HepG2 (cell line): ENCODE measurements around the gene ESYT3. TPM values are rescaled to one million over a fixed set of nuclear protein-coding genes. Genes with fewer than 3 reads are reported as not detected.

Source experiments
- ATAD3A ChIP-seq: sonication (generic); formaldehyde crosslinking; IDR thresholded peaks from 2 replicates; pipeline ENCODE4 v1.4.0; 2020; ENCODE audit warnings: missing genetic modification reagents
- BCL6 ChIP-seq: IDR thresholded peaks from 2 replicates; pipeline ENCODE4 v1.6.1; 2016; ENCODE audit warnings: missing genetic modification reagents, missing compliant biosample characterization
- CBX2 ChIP-seq, 2 experiments: fragments of 200-600 bp in 1 of 2; sonication (generic); formaldehyde crosslinking in 1 of 2; IDR thresholded peaks; 2 replicates each; pipeline versions ENCODE4 v1.7.0 to v1.8.1; 2018 to 2022; ENCODE audit warnings: low read depth in 2 of 2, low read length in 1 of 2, mild to moderate bottlenecking in 1 of 2, missing genetic modification reagents in 1 of 2
- FOXM1 ChIP-seq: sonication (generic); formaldehyde crosslinking; IDR thresholded peaks from 2 replicates; pipeline ENCODE4 v1.5.0; 2020; ENCODE audit warnings: missing genetic modification reagents
- POLR2AphosphoS5 ChIP-seq: IDR thresholded peaks from 2 replicates; pipeline ENCODE4 v1.6.1; 2012; ENCODE audit warnings: low read depth, low read length
- SP4 ChIP-seq: sonication (generic); formaldehyde crosslinking; IDR thresholded peaks from 2 replicates; pipeline ENCODE4 v1.8.1; 2023; ENCODE audit warnings: mild to moderate bottlenecking, missing genetic modification reagents
- SSRP1 ChIP-seq: IDR thresholded peaks from 2 replicates; pipeline ENCODE4 v1.6.1; 2016; ENCODE audit warnings: control low read depth
- TAF1 ChIP-seq: sonication (generic); formaldehyde crosslinking; IDR thresholded peaks from 2 replicates; pipeline ENCODE4 v1.4.0; 2020; ENCODE audit warnings: missing genetic modification reagents
- TCF7 ChIP-seq: sonication (generic); IDR thresholded peaks from 2 replicates; pipeline ENCODE4 v1.6.1; 2016; ENCODE audit warnings: antibody characterized with exemption, low read depth
- ZBTB3 ChIP-seq: sonication (generic); formaldehyde crosslinking; IDR thresholded peaks from 2 replicates; pipeline ENCODE4 v1.4.0; 2020; ENCODE audit warnings: low read depth, mild to moderate bottlenecking, moderate library complexity, missing genetic modification reagents, borderline replicate concordance
- ZFP90 ChIP-seq: sonication (generic); formaldehyde crosslinking; IDR thresholded peaks from 2 replicates; pipeline ENCODE4 v1.8.0; 2022; ENCODE audit warnings: missing genetic modification reagents, mild to moderate bottlenecking, inconsistent platforms, borderline replicate concordance
- ZNF20 ChIP-seq: sonication (generic); formaldehyde crosslinking; IDR thresholded peaks from 2 replicates; pipeline ENCODE4 v1.4.0; 2020; ENCODE audit warnings: mild to moderate bottlenecking, moderate library complexity, missing genetic modification reagents
- ZNF33A ChIP-seq: sonication (generic); formaldehyde crosslinking; IDR thresholded peaks from 2 replicates; pipeline ENCODE4 v1.5.1; 2020; ENCODE audit warnings: missing genetic modification reagents, mild to moderate bottlenecking, moderate library complexity, borderline replicate concordance
- ZNF354B ChIP-seq: sonication (generic); formaldehyde crosslinking; IDR thresholded peaks from 2 replicates; pipeline ENCODE4 v1.8.0; 2022; ENCODE audit warnings: mild to moderate bottlenecking, missing genetic modification reagents
- ZNF432 ChIP-seq: sonication (generic); formaldehyde crosslinking; IDR thresholded peaks from 2 replicates; pipeline ENCODE4 v1.5.0; 2020; ENCODE audit warnings: missing genetic modification reagents, mild to moderate bottlenecking, borderline replicate concordance
- ZNF589 ChIP-seq: sonication (generic); formaldehyde crosslinking; conservative IDR thresholded peaks from 2 replicates; pipeline ENCODE4 v1.8.0; 2022; ENCODE audit warnings: mild to moderate bottlenecking, moderate library complexity, missing genetic modification reagents
- polyA plus RNA-seq, 8 experiments: library from polyadenylated mRNA; depleted of rRNA in 3 of 8; stranded (reverse) in 7 of 8; unstranded in 1 of 8; fragments of >200 nt; fragmentation: Illumina TruSeq in 4 of 8; extraction: Trizol in 4 of 8; gene quantifications; 2 replicates each; pipeline versions ENCODE4 v1.2.1 to v1.2.3, GENCODE V29; 2011 to 2016; ENCODE audit warnings: low read depth in 4 of 8, missing spikeins in 1 of 8, mixed read lengths in 1 of 8; ENCODE audit not compliant: insufficient read depth in 1 of 8
- total RNA-seq, 5 experiments: library from RNA; depleted of rRNA; stranded (reverse); fragments of >200 nt; fragmentation: Illumina TruSeq; extraction: Trizol; gene quantifications; 2 replicates each; pipeline ENCODE4 v1.2.3, GENCODE V29; 2016; ENCODE audit warnings: low read depth in 1 of 5
- TF ChIP-seq, protein P1 (sequence below): sonication (generic); formaldehyde crosslinking; IDR thresholded peaks from 2 replicates; pipeline ENCODE4 v1.4.0; 2020; ENCODE audit warnings: missing genetic modification reagents, borderline replicate concordance
- TF ChIP-seq, protein P2 (sequence below): sonication (generic); formaldehyde crosslinking; IDR thresholded peaks from 2 replicates; pipeline ENCODE4 v1.5.1; 2020; ENCODE audit warnings: missing genetic modification reagents, mild to moderate bottlenecking, borderline replicate concordance
- TF ChIP-seq, protein P3 (sequence below): sonication (generic); formaldehyde crosslinking; IDR thresholded peaks from 2 replicates; pipeline ENCODE4 v1.5.1; 2020; ENCODE audit warnings: missing genetic modification reagents, mild to moderate bottlenecking, borderline replicate concordance
- TF ChIP-seq, protein P4 (sequence below): sonication (generic); formaldehyde crosslinking; IDR thresholded peaks from 2 replicates; pipeline ENCODE4 v1.5.0; 2020; ENCODE audit warnings: mild to moderate bottlenecking, missing genetic modification reagents
- TF ChIP-seq, protein P5 (sequence below): sonication (generic); formaldehyde crosslinking; IDR thresholded peaks from 2 replicates; pipeline ENCODE4 v1.4.0; 2020; ENCODE audit warnings: missing genetic modification reagents

Gene ESYT3
- total and polyA plus RNA-seq, 2 of the 13 experiments (the other 11 are each of a cell fraction or from before 2014, with no cell fraction given), result 1.5 to 4.1 TPM

DNA sequence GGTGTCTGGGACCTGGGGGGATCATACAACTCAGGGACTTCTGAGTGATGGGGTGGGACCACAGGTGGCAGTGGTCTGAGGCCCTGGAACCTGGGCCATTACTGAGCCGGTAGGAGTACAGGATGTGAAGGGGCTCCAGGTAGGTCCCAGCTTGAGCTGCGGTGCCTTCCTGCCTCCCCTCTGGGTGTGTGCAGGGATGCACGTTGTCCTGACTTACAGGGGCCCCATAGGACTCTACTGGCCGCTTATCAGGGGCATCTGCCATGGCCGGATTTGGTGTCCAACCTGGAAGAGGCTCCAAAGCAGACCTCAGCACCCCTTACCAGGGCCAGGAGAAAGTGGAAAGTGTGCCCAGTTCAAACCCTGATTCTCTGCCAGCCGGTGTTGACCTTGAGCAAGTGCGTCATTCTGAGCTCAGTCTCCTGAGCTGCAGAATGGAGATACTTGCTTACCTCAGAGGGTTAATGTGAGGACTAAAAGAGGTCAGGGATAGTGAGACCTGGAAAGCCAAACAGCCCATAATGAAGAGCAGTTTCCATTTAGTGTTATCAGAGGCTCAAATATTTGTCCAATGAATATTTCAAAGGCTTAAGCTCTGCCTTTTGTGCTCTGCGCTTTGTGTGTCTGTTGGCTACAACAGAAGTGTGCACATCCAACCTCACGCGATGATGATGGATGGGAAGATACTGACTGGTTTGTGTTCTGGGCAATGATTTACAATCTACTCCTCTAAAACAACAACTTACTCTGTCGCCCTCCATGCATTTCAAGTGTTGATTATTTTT, 35.4 kb upstream of the ESYT3 start (continued):
- TF ChIP-seq CBX2 (IDR thresholded peaks at IDR 0.05; ENCODE audit: low read depth, low read length) (no peak), CBX2 (CRISPR knock-in tag; IDR thresholded peaks at IDR 0.05; ENCODE audit: low read depth) (no peak), ZNF354B (CRISPR knock-in tag) (no peak), SSRP1 (CRISPR knock-in tag) (no peak), ZNF20 (CRISPR knock-in tag) (no peak), ZNF33A (no peak), ZBTB3 (no peak), ZFP90 (CRISPR knock-in tag) (no peak), TAF1 (no peak), POLR2AphosphoS5 (no peak), TCF7 (peak; percentile 86), ATAD3A (no peak), ZNF432 (CRISPR knock-in tag) (no peak), FOXM1 (CRISPR knock-in tag) (no peak), ZNF589 (CRISPR knock-in tag) (no peak), BCL6 (peak; percentile 87), SP4 (CRISPR knock-in tag) (no peak)
- TF ChIP-seq, protein P1, sequence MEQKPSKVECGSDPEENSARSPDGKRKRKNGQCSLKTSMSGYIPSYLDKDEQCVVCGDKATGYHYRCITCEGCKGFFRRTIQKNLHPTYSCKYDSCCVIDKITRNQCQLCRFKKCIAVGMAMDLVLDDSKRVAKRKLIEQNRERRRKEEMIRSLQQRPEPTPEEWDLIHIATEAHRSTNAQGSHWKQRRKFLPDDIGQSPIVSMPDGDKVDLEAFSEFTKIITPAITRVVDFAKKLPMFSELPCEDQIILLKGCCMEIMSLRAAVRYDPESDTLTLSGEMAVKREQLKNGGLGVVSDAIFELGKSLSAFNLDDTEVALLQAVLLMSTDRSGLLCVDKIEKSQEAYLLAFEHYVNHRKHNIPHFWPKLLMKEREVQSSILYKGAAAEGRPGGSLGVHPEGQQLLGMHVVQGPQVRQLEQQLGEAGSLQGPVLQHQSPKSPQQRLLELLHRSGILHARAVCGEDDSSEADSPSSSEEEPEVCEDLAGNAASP (CRISPR knock-in tag), result peak; percentile 85; the same call in 1 of the 2 replicates
- TF ChIP-seq, protein P2, sequence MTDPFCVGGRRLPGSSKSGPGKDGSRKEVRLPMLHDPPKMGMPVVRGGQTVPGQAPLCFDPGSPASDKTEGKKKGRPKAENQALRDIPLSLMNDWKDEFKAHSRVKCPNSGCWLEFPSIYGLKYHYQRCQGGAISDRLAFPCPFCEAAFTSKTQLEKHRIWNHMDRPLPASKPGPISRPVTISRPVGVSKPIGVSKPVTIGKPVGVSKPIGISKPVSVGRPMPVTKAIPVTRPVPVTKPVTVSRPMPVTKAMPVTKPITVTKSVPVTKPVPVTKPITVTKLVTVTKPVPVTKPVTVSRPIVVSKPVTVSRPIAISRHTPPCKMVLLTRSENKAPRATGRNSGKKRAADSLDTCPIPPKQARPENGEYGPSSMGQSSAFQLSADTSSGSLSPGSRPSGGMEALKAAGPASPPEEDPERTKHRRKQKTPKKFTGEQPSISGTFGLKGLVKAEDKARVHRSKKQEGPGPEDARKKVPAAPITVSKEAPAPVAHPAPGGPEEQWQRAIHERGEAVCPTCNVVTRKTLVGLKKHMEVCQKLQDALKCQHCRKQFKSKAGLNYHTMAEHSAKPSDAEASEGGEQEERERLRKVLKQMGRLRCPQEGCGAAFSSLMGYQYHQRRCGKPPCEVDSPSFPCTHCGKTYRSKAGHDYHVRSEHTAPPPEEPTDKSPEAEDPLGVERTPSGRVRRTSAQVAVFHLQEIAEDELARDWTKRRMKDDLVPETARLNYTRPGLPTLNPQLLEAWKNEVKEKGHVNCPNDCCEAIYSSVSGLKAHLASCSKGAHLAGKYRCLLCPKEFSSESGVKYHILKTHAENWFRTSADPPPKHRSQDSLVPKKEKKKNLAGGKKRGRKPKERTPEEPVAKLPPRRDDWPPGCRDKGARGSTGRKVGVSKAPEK (CRISPR knock-in tag), result no peak
- TF ChIP-seq, protein P3, sequence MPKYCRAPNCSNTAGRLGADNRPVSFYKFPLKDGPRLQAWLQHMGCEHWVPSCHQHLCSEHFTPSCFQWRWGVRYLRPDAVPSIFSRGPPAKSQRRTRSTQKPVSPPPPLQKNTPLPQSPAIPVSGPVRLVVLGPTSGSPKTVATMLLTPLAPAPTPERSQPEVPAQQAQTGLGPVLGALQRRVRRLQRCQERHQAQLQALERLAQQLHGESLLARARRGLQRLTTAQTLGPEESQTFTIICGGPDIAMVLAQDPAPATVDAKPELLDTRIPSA (CRISPR knock-in tag), result no peak
- TF ChIP-seq, protein P4, sequence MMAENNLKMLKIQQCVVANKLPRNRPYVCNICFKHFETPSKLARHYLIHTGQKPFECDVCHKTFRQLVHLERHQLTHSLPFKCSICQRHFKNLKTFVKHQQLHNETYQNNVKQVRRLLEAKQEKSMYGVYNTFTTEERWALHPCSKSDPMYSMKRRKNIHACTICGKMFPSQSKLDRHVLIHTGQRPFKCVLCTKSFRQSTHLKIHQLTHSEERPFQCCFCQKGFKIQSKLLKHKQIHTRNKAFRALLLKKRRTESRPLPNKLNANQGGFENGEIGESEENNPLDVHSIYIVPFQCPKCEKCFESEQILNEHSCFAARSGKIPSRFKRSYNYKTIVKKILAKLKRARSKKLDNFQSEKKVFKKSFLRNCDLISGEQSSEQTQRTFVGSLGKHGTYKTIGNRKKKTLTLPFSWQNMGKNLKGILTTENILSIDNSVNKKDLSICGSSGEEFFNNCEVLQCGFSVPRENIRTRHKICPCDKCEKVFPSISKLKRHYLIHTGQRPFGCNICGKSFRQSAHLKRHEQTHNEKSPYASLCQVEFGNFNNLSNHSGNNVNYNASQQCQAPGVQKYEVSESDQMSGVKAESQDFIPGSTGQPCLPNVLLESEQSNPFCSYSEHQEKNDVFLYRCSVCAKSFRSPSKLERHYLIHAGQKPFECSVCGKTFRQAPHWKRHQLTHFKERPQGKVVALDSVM (CRISPR knock-in tag), result 0 out of 2 replicates have a peak, but pooled peaks have one; percentile 18
- TF ChIP-seq, protein P5, sequence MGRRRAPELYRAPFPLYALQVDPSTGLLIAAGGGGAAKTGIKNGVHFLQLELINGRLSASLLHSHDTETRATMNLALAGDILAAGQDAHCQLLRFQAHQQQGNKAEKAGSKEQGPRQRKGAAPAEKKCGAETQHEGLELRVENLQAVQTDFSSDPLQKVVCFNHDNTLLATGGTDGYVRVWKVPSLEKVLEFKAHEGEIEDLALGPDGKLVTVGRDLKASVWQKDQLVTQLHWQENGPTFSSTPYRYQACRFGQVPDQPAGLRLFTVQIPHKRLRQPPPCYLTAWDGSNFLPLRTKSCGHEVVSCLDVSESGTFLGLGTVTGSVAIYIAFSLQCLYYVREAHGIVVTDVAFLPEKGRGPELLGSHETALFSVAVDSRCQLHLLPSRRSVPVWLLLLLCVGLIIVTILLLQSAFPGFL, result no peak
